Measurements from ENCODE around the gene RBBP8NL. TPM values are rescaled to one million over a fixed set of nuclear protein-coding genes. Genes with fewer than 3 reads are reported as not detected.

RBBP8NL gene
- total and polyA plus RNA-seq, 4 donors = under 0.01 to 0.14 TPM; not detected in 2

DNA sequence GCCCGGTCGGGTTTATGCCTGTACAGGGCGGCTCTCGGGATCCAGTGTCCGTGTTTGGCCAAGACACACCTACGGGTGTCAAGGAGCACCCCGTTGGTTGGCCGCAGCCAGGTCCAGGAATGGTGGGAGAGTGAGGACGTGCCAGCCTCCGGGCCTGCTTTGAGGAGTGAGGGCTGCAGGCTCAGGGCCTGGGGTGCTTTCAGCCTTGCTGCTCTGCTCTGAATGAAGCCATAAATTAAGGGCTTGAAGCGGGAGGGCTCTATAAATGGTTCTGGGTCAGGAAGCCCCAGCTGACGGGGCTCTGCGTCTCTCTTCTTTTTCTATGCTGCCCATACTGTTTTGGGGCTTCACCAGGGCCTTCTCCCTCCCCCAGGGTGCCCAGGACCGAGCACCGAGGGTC, 33.3 kb upstream of the RBBP8NL start:
- WGBS = 79% methylated on average over 15 of the region's 15 CpGs
- no peaks in the 10 kb centered on the region for H3K4me1 ChIP-seq (ENCODE audit: control insufficient read depth in 4 of 4, insufficient read depth in 4 of 4, low read length in 3 of 4)
- no peaks in the 10 kb centered on the region for H3K36me3 ChIP-seq (ENCODE audit: control insufficient read depth in 4 of 4, insufficient read depth in 3 of 4, low read depth in 1 of 4, low read length in 3 of 4)
- no peak overlapping the region for H3K27ac ChIP-seq (ENCODE audit: low read depth in 1 of 2, low read length in 2 of 2)
- peaks cover 0 to 4% (median 0%) of the 10 kb centered on the region in 4 donors for H3K27me3 ChIP-seq (ENCODE audit: control insufficient read depth in 4 of 4, insufficient read depth in 4 of 4, low read length in 3 of 4)
- TF ChIP-seq FOXA1 (IDR thresholded peaks at IDR 0.05) (no peak), EGR1 (IDR thresholded peaks at IDR 0.05; ENCODE audit: low read depth in 2 of 2) (no peak), RXRA (IDR thresholded peaks at IDR 0.05) (no peak), TAF1 (conservative IDR thresholded peaks at IDR 0.05) (no peak), HNF4A (conservative IDR thresholded peaks at IDR 0.05) (no peak), HNF4G (IDR thresholded peaks at IDR 0.05) (no peak)
- no peak overlapping the region for H3K4me3 ChIP-seq (ENCODE audit: low read depth in 1 of 3, low read length in 3 of 3)
- H3K9ac ChIP-seq (ENCODE audit: low read depth in 1 of 2, low read length in 2 of 2) = no peak overlapping the region
- DNase-seq (ENCODE audit: low spot score) = no peak
- no peaks in the 10 kb centered on the region for H3K9me3 ChIP-seq (ENCODE audit: control insufficient read depth in 4 of 4, low read length in 3 of 4)

DNA sequence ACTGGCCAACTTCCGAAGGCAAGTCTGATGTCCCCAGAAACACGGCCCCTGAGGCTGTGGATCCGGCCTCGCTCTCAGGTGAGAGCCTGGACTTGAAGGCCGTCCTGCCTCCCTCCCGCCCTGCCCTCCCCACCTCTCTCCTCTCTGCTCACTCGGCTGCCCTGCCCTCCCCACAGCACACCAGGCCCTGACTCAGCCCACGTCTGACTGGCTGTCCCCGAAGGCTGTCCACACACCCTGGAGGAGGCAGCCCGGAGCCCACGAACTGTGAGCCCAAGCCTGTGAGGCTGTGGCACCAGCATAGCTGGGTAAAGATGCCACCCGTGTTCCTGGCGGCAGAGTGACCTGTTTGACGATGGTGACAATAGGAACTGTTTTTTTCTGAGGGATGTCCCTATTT, 32.1 kb upstream of the RBBP8NL start:
- no peak for DNase-seq (ENCODE audit: low spot score)
- 66% methylated on average over 14 of the region's 14 CpGs for WGBS
- TF ChIP-seq, protein P1, sequence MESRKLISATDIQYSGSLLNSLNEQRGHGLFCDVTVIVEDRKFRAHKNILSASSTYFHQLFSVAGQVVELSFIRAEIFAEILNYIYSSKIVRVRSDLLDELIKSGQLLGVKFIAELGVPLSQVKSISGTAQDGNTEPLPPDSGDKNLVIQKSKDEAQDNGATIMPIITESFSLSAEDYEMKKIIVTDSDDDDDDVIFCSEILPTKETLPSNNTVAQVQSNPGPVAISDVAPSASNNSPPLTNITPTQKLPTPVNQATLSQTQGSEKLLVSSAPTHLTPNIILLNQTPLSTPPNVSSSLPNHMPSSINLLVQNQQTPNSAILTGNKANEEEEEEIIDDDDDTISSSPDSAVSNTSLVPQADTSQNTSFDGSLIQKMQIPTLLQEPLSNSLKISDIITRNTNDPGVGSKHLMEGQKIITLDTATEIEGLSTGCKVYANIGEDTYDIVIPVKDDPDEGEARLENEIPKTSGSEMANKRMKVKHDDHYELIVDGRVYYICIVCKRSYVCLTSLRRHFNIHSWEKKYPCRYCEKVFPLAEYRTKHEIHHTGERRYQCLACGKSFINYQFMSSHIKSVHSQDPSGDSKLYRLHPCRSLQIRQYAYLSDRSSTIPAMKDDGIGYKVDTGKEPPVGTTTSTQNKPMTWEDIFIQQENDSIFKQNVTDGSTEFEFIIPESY (IDR thresholded peaks at IDR 0.05) = no peak
- TF ChIP-seq HNF4A (conservative IDR thresholded peaks at IDR 0.05) (no peak), NR2F2 (IDR thresholded peaks at IDR 0.05) (no peak), RAD21 (IDR thresholded peaks at IDR 0.05) (no peak)
- Histone ChIP-seq H3K4me1 (ENCODE audit: control insufficient read depth in 4 of 4, insufficient read depth in 4 of 4, low read length in 3 of 4) (no peaks in the 10 kb centered on the region), H3K27ac (ENCODE audit: low read depth in 1 of 2, low read length in 2 of 2) (no peak overlapping the region), H3K27me3 (ENCODE audit: control insufficient read depth in 4 of 4, insufficient read depth in 4 of 4, low read length in 3 of 4) (peaks cover 0 to 4% (median 0%) of the 10 kb centered on the region in 4 donors), H3K9me3 (ENCODE audit: control insufficient read depth in 4 of 4, low read length in 3 of 4) (no peaks in the 10 kb centered on the region), H3K36me3 (ENCODE audit: control insufficient read depth in 4 of 4, insufficient read depth in 3 of 4, low read depth in 1 of 4, low read length in 3 of 4) (no peaks in the 10 kb centered on the region), H3K4me3 (ENCODE audit: low read depth in 1 of 3, low read length in 3 of 3) (no peak overlapping the region), H3K9ac (ENCODE audit: low read depth in 1 of 2, low read length in 2 of 2) (no peak overlapping the region)

DNA sequence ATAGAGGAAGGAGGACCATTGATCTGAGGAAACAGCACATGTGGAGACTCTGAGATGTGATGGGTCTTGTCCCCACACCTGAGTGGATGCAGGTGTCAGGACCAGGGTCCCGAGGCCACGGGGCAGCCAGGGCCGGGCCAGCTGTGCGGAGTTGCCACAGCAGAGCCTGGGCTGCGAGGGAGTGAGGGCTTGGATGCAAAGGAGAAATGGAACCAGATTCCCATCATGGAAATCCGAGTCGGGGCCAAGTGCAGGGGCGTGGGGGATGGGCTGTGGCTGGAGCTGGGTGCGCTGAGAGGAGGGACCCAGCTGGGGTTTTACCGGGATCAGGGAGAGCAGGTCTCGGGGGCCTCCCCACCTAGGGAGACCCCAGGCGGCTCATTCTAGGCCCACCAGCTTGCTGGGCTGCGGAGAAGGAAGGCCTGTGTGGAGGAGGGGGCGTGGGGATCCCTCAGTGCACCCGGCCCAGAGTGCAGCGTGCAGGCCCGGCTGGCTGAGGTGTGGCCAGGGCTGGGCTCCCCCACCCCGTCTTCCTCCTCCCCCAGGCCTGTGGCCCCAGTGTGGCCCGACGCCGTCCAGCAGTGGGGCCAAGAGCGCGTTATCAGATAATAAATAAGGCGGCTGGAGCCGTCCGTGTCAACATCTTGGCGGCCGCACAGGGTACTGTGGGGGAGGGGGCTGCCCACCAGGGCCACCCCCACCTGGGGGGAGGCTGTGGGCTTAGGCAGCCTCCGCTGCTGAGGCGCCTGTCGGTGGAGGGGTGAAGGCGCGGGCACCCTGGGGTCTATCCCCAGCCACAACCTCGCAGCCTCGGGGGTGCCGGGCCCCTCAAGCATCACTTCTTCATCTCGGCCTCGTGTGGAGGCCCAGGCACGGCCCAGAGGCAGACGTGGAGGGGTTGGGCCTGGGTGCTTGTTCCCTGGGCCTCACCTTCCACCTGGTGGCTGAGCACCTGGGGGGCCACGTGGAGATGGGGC, 31.2 kb upstream of the RBBP8NL start:
- H3K27me3 ChIP-seq (ENCODE audit: control insufficient read depth in 4 of 4, insufficient read depth in 4 of 4, low read length in 3 of 4) = peaks cover 0 to 4% (median 0%) of the 10 kb centered on the region in 4 donors
- no peaks in the 10 kb centered on the region for H3K9me3 ChIP-seq (ENCODE audit: control insufficient read depth in 4 of 4, low read length in 3 of 4)
- H3K4me3 ChIP-seq (ENCODE audit: low read depth in 1 of 3, low read length in 3 of 3) = no peak overlapping the region
- no peaks in the 10 kb centered on the region for H3K4me1 ChIP-seq (ENCODE audit: control insufficient read depth in 4 of 4, insufficient read depth in 4 of 4, low read length in 3 of 4)
- no peak for DNase-seq (ENCODE audit: low spot score)
- no peaks in the 10 kb centered on the region for H3K36me3 ChIP-seq (ENCODE audit: control insufficient read depth in 4 of 4, insufficient read depth in 3 of 4, low read depth in 1 of 4, low read length in 3 of 4)
- no peak overlapping the region for H3K9ac ChIP-seq (ENCODE audit: low read depth in 1 of 2, low read length in 2 of 2)
- WGBS = 52% methylated on average over 41 of the region's 41 CpGs
- H3K27ac ChIP-seq (ENCODE audit: low read depth in 1 of 2, low read length in 2 of 2) = no peak overlapping the region
- TF ChIP-seq TAF1 (conservative IDR thresholded peaks at IDR 0.05) (no peak), RXRA (IDR thresholded peaks at IDR 0.05) (no peak), HNF4A (conservative IDR thresholded peaks at IDR 0.05) (no peak), FOXA2 (IDR thresholded peaks at IDR 0.05) (no peak), HNF4G (IDR thresholded peaks at IDR 0.05) (no peak), EGR1 (IDR thresholded peaks at IDR 0.05; ENCODE audit: low read depth in 2 of 2) (no peak), YY1 (IDR thresholded peaks at IDR 0.05) (no peak), GABPA (IDR thresholded peaks at IDR 0.05 in 1 of 2, conservative IDR thresholded peaks at IDR 0.05 in 1 of 2) (no peak), JUND (IDR thresholded peaks at IDR 0.05) (no peak), SP1 (IDR thresholded peaks at IDR 0.05) (no peak), FOXA1 (IDR thresholded peaks at IDR 0.05) (no peak)
- TF ChIP-seq, protein P2, sequence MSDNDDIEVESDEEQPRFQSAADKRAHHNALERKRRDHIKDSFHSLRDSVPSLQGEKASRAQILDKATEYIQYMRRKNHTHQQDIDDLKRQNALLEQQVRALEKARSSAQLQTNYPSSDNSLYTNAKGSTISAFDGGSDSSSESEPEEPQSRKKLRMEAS (IDR thresholded peaks at IDR 0.05) = no peak
- TF ChIP-seq, protein P3, sequence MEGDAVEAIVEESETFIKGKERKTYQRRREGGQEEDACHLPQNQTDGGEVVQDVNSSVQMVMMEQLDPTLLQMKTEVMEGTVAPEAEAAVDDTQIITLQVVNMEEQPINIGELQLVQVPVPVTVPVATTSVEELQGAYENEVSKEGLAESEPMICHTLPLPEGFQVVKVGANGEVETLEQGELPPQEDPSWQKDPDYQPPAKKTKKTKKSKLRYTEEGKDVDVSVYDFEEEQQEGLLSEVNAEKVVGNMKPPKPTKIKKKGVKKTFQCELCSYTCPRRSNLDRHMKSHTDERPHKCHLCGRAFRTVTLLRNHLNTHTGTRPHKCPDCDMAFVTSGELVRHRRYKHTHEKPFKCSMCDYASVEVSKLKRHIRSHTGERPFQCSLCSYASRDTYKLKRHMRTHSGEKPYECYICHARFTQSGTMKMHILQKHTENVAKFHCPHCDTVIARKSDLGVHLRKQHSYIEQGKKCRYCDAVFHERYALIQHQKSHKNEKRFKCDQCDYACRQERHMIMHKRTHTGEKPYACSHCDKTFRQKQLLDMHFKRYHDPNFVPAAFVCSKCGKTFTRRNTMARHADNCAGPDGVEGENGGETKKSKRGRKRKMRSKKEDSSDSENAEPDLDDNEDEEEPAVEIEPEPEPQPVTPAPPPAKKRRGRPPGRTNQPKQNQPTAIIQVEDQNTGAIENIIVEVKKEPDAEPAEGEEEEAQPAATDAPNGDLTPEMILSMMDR (IDR thresholded peaks at IDR 0.05; ENCODE audit: low read depth, low read length, missing input control) = no peak
- TF ChIP-seq, protein P4, sequence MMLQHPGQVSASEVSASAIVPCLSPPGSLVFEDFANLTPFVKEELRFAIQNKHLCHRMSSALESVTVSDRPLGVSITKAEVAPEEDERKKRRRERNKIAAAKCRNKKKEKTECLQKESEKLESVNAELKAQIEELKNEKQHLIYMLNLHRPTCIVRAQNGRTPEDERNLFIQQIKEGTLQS (IDR thresholded peaks at IDR 0.05) = no peak
- TF ChIP-seq, protein P5, sequence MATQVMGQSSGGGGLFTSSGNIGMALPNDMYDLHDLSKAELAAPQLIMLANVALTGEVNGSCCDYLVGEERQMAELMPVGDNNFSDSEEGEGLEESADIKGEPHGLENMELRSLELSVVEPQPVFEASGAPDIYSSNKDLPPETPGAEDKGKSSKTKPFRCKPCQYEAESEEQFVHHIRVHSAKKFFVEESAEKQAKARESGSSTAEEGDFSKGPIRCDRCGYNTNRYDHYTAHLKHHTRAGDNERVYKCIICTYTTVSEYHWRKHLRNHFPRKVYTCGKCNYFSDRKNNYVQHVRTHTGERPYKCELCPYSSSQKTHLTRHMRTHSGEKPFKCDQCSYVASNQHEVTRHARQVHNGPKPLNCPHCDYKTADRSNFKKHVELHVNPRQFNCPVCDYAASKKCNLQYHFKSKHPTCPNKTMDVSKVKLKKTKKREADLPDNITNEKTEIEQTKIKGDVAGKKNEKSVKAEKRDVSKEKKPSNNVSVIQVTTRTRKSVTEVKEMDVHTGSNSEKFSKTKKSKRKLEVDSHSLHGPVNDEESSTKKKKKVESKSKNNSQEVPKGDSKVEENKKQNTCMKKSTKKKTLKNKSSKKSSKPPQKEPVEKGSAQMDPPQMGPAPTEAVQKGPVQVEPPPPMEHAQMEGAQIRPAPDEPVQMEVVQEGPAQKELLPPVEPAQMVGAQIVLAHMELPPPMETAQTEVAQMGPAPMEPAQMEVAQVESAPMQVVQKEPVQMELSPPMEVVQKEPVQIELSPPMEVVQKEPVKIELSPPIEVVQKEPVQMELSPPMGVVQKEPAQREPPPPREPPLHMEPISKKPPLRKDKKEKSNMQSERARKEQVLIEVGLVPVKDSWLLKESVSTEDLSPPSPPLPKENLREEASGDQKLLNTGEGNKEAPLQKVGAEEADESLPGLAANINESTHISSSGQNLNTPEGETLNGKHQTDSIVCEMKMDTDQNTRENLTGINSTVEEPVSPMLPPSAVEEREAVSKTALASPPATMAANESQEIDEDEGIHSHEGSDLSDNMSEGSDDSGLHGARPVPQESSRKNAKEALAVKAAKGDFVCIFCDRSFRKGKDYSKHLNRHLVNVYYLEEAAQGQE (IDR thresholded peaks at IDR 0.05) = no peak
